Neural progenitor cell (in vitro differentiated cells): ENCODE results near the gene SLC39A7. TPM values are rescaled to one million over a fixed set of nuclear protein-coding genes. Genes with fewer than 3 reads are reported as not detected.

Experiments
- DNase-seq: peaks from one replicate; pipeline ENCODE4 v3.0.0-alpha.2; 2016; ENCODE audit warnings: low spot score
- H2AFZ ChIP-seq: fragments of 200-600 bp; sonication (generic); replicated peaks from 2 replicates; pipeline ENCODE4 v1.6.1; 2016; ENCODE audit warnings: antibody characterized with exemption
- H3F3A ChIP-seq: fragments of 200-600 bp; sonication (generic); 2 replicates; pipeline ENCODE4 v1.6.1; 2016; ENCODE audit warnings: antibody characterized with exemption, low read depth
- H3K27ac ChIP-seq: fragments of 200-600 bp; sonication (generic); 2 replicates; pipeline ENCODE4 v1.5.1; 2016; ENCODE audit warnings: mild to moderate bottlenecking
- H3K27me3 ChIP-seq: fragments of 200-600 bp; sonication (generic); 2 replicates; pipeline ENCODE4 v1.6.1; 2016; ENCODE audit warnings: mild to moderate bottlenecking, moderate library complexity
- H3K36me3 ChIP-seq: fragments of 200-600 bp; sonication (generic); 2 replicates; pipeline ENCODE4 v1.5.1; 2016
- H3K4me1 ChIP-seq: fragments of 200-600 bp; sonication (generic); 2 replicates; pipeline ENCODE4 v1.6.1; 2016; ENCODE audit warnings: mixed run types
- H3K4me2 ChIP-seq: fragments of 200-600 bp; sonication (generic); 2 replicates; pipeline ENCODE4 v1.6.1; 2016
- H3K4me3 ChIP-seq: fragments of 200-600 bp; sonication (generic); 2 replicates; pipeline ENCODE4 v1.5.1; 2016
- H3K79me2 ChIP-seq: fragments of 200-600 bp; sonication (generic); 2 replicates; pipeline ENCODE4 v1.6.1; 2016; ENCODE audit warnings: low read depth
- H3K9ac ChIP-seq: fragments of 200-600 bp; sonication (generic); 2 replicates; pipeline ENCODE4 v1.6.1; 2016
- H3K9me3 ChIP-seq: fragments of 200-600 bp; sonication (generic); 2 replicates; pipeline ENCODE4 v1.5.1; 2016; ENCODE audit warnings: low read depth
- H4K20me1 ChIP-seq: fragments of 200-600 bp; sonication (generic); 2 replicates; pipeline ENCODE4 v1.6.1; 2016; ENCODE audit warnings: low read depth
- H3K27ac Mint-ChIP-seq: 3 replicates; pipeline ENCODE4 v1.8.0; 2021; ENCODE audit warnings: mixed read lengths
- H3K27me3 Mint-ChIP-seq: 2 replicates; pipeline ENCODE4 v1.8.0; 2022; ENCODE audit warnings: low read depth, mild to moderate bottlenecking, inconsistent platforms, moderate library complexity, mixed read lengths; ENCODE audit not compliant: insufficient read depth
- H3K36me3 Mint-ChIP-seq: 3 replicates; pipeline ENCODE4 v1.8.0; 2021; ENCODE audit warnings: mixed read lengths
- H3K4me1 Mint-ChIP-seq: 3 replicates; pipeline ENCODE4 v1.8.0; 2021; ENCODE audit warnings: mixed read lengths
- H3K4me3 Mint-ChIP-seq: 3 replicates; pipeline ENCODE4 v1.8.0; 2021; ENCODE audit warnings: mild to moderate bottlenecking, moderate library complexity, mixed read lengths
- H3K9me3 Mint-ChIP-seq: 3 replicates; pipeline ENCODE4 v1.8.0; 2020; ENCODE audit warnings: mixed read lengths
- EZH2 ChIP-seq: fragments of 200-600 bp; sonication (generic); IDR thresholded peaks from 2 replicates; pipeline ENCODE4 v1.6.1; 2017; ENCODE audit warnings: antibody characterized with exemption, mild to moderate bottlenecking, moderate library complexity
- EZH2phosphoT487 ChIP-seq: fragments of 200-600 bp; sonication (generic); IDR thresholded peaks from 2 replicates; pipeline ENCODE4 v1.6.1; 2017; ENCODE audit warnings: antibody characterized with exemption
- total RNA-seq: library from RNA; depleted of rRNA; stranded (reverse); fragments of >200 nt; gene quantifications from 2 replicates; pipeline ENCODE4 v1.2.3, GENCODE V29; 2015; ENCODE audit warnings: low replicate concordance
- TF ChIP-seq, protein P1 (sequence below): fragments of 200-600 bp; sonication (generic); IDR thresholded peaks from 2 replicates; pipeline ENCODE4 v1.5.1; 2017; ENCODE audit warnings: antibody characterized with exemption, mild to moderate bottlenecking

SLC39A7 gene
- total RNA-seq, 1 donor from 2014 or later: 40.8 TPM

- H3K4me3 Mint-ChIP-seq: peak overlapping the region; percentile 38
- Histone ChIP-seq H3K4me3 (no peak overlapping the region), H3K36me3 (no peaks in the 10 kb centered on the region), H2AFZ (peak overlapping the region; percentile 73), H3K4me1 (peaks cover 8% of the 10 kb centered on the region), H4K20me1 (no peaks in the 10 kb centered on the region), H3K9me3 (no peaks in the 10 kb centered on the region), H3F3A (no peaks in the 10 kb centered on the region), H3K27me3 (peaks cover 44% of the 10 kb centered on the region), H3K79me2 (no peaks in the 10 kb centered on the region), H3K9ac (no peak overlapping the region), H3K27ac (no peak overlapping the region), H3K4me2 (peak overlapping the region; percentile 49)
- H3K27ac Mint-ChIP-seq: peak overlapping the region; percentile 43
- no peak for DNase-seq
- H3K9me3 Mint-ChIP-seq: no peaks in the 10 kb centered on the region
- no peak for TF ChIP-seq EZH2
- no peak for TF ChIP-seq EZH2phosphoT487
- TF ChIP-seq, protein P1, sequence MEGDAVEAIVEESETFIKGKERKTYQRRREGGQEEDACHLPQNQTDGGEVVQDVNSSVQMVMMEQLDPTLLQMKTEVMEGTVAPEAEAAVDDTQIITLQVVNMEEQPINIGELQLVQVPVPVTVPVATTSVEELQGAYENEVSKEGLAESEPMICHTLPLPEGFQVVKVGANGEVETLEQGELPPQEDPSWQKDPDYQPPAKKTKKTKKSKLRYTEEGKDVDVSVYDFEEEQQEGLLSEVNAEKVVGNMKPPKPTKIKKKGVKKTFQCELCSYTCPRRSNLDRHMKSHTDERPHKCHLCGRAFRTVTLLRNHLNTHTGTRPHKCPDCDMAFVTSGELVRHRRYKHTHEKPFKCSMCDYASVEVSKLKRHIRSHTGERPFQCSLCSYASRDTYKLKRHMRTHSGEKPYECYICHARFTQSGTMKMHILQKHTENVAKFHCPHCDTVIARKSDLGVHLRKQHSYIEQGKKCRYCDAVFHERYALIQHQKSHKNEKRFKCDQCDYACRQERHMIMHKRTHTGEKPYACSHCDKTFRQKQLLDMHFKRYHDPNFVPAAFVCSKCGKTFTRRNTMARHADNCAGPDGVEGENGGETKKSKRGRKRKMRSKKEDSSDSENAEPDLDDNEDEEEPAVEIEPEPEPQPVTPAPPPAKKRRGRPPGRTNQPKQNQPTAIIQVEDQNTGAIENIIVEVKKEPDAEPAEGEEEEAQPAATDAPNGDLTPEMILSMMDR: no peak
- peaks cover 14% of the 10 kb centered on the region for H3K4me1 Mint-ChIP-seq
- peaks cover 13% of the 10 kb centered on the region for H3K27me3 Mint-ChIP-seq
- no peaks in the 10 kb centered on the region for H3K36me3 Mint-ChIP-seq
Measured at GRCh38 chr6:33235221-33235634, 34.6 kb downstream of the SLC39A7 start.

DNA sequence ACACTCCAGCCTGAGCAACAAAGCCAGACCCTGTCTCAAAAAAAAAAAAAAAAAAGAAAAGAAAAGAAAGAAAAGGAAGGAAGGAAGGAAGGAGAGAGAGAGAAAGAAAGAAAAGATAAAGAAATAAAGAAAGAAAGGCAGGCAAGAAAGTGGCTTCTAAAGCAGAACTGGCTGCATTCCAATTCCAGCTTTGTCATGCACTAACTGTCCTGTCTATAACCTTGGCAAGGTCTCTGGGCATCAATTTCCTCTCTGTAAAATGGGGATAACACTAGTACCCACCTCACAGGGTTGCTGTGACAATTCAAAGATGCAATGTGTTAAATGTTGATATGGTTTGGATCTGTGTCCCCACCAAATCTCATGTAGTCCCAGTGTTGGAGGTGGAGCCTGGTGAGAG, 35.7 kb downstream of the SLC39A7 start:
- H3K27me3 ChIP-seq: peaks cover 37% of the 10 kb centered on the region
- H3F3A ChIP-seq: no peaks in the 10 kb centered on the region
- H3K9ac ChIP-seq: no peak overlapping the region
- no peak overlapping the region for H2AFZ ChIP-seq
- no peak overlapping the region for H3K27ac ChIP-seq
- no peak overlapping the region for H3K27ac Mint-ChIP-seq
- H3K9me3 ChIP-seq: no peaks in the 10 kb centered on the region
- no peak overlapping the region for H3K4me3 ChIP-seq
- H3K36me3 ChIP-seq: no peaks in the 10 kb centered on the region
- H3K79me2 ChIP-seq: no peaks in the 10 kb centered on the region
- TF ChIP-seq, protein P1: no peak
- no peak for DNase-seq
- no peaks in the 10 kb centered on the region for H3K9me3 Mint-ChIP-seq
- H3K4me2 ChIP-seq: no peak overlapping the region
- H4K20me1 ChIP-seq: no peaks in the 10 kb centered on the region
- peaks cover 14% of the 10 kb centered on the region for H3K4me1 Mint-ChIP-seq
- peaks cover 14% of the 10 kb centered on the region for H3K27me3 Mint-ChIP-seq
- H3K4me3 Mint-ChIP-seq: no peak overlapping the region
- peaks cover 8% of the 10 kb centered on the region for H3K4me1 ChIP-seq
- H3K36me3 Mint-ChIP-seq: no peaks in the 10 kb centered on the region

GRCh38 chr6:33236852-33237251, 36.2 kb downstream of the SLC39A7 start:
- Mint-ChIP-seq H3K4me3 (no peak overlapping the region), H3K36me3 (no peaks in the 10 kb centered on the region), H3K9me3 (no peaks in the 10 kb centered on the region), H3K27me3 (peaks cover 14% of the 10 kb centered on the region), H3K27ac (no peak overlapping the region), H3K4me1 (peaks cover 14% of the 10 kb centered on the region)
- Histone ChIP-seq H3K9me3 (no peaks in the 10 kb centered on the region), H3K27ac (no peak overlapping the region), H4K20me1 (no peaks in the 10 kb centered on the region), H3K4me3 (no peak overlapping the region), H2AFZ (no peak overlapping the region), H3K4me1 (peaks cover 8% of the 10 kb centered on the region), H3K36me3 (no peaks in the 10 kb centered on the region), H3K9ac (no peak overlapping the region), H3K27me3 (peaks cover 40% of the 10 kb centered on the region), H3K79me2 (no peaks in the 10 kb centered on the region), H3F3A (no peaks in the 10 kb centered on the region), H3K4me2 (no peak overlapping the region)
- TF ChIP-seq EZH2 (no peak), EZH2phosphoT487 (no peak)
- TF ChIP-seq, protein P1: no peak
- no peak for DNase-seq
